Esophagus squamous epithelium (tissue), 4 donors: ENCODE measurements around the gene HOXD13.

ENCODE experiments used
- CTCF ChIP-seq, 6 experiments: fragments of 450-650 bp in 4 of 6; fragments of 200-600 bp in 2 of 6; sonication (generic) in 2 of 6; IDR thresholded peaks; one replicate each; pipeline ENCODE4 v1.5.1; 2016 to 2019; ENCODE audit warnings: antibody characterized with exemption in 6 of 6, mild to moderate bottlenecking in 4 of 6, moderate library complexity in 4 of 6
- POLR2A ChIP-seq, 4 donors: fragments of 450-650 bp; IDR thresholded peaks; one replicate each; pipeline ENCODE4 v1.6.1; 2017; ENCODE audit warnings: antibody characterized with exemption in 4 of 4, mild to moderate bottlenecking in 4 of 4, moderate library complexity in 3 of 4

GRCh38 chr2:176128982-176129796 is 36.7 kb downstream of the HOXD13 start, which contains the start of gene HOXD8:
- no peak for TF ChIP-seq CTCF (IDR thresholded peaks at IDR 0.05)
- TF ChIP-seq POLR2A (IDR thresholded peaks at IDR 0.05) = peak in 2 of 4 donors; percentile 36 to 42
